Nephron progenitor cell (in vitro differentiated cells): ENCODE measurements around the gene NIPAL4.

ENCODE experiments used
- DNase-seq: peaks from one replicate; pipeline ENCODE4 v3.0.0; 2021
- H3K27ac Mint-ChIP-seq: 2 replicates; pipeline ENCODE4 v1.8.0; 2021; ENCODE audit warnings: mild to moderate bottlenecking, moderate library complexity, mixed read lengths
- H3K27me3 Mint-ChIP-seq: 2 replicates; pipeline ENCODE4 v1.8.0; 2021; ENCODE audit warnings: mild to moderate bottlenecking, low read depth, mixed read lengths; ENCODE audit not compliant: poor library complexity
- H3K36me3 Mint-ChIP-seq: 2 replicates; pipeline ENCODE4 v1.8.0; 2021; ENCODE audit warnings: low read depth, mixed read lengths
- H3K4me1 Mint-ChIP-seq: 2 replicates; pipeline ENCODE4 v1.8.0; 2021; ENCODE audit warnings: mixed read lengths
- H3K4me3 Mint-ChIP-seq: 2 replicates; pipeline ENCODE4 v1.8.0; 2021; ENCODE audit warnings: mild to moderate bottlenecking, moderate library complexity, mixed read lengths
- H3K9me3 Mint-ChIP-seq: 2 replicates; pipeline ENCODE4 v1.8.0; 2021; ENCODE audit warnings: mild to moderate bottlenecking, moderate library complexity, mixed read lengths
- CTCF ChIP-seq: fragments of 200-600 bp; sonication (generic); IDR thresholded peaks from 2 replicates; pipeline ENCODE4 v1.5.0; 2021; ENCODE audit warnings: antibody characterized with exemption

The NIPAL4 gene

DNA sequence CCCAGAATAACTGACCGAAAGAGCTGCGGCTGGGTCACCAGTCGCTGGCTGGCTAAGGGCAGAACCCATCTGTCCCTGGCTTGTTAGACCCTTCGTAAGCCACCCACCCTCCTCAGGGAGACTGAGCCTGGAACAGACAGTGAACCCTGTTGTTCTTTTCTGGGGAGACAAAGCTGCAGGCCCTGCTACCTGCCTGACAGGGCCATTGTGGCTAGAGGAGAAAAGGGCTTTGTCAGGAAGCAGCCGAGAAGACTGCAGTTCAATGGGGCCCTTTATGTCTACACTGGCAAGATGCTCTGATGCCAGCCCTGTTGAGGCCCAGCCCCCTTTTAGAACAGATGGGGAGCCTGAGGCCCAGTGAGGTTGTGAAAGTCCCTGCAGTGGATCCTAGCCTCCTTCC, 3.7 kb upstream of the NIPAL4 start:
- Mint-ChIP-seq H3K27ac (no peak overlapping the region), H3K9me3 (no peaks in the 10 kb centered on the region), H3K36me3 (no peaks in the 10 kb centered on the region), H3K4me1 (peaks cover 15% of the 10 kb centered on the region), H3K27me3 (peaks cover 42% of the 10 kb centered on the region), H3K4me3 (no peak overlapping the region)
- no peak for TF ChIP-seq CTCF
- DNase-seq: no peak

GRCh38 chr5:157457391-157457790, 2.6 kb upstream of the NIPAL4 start:
- Mint-ChIP-seq H3K4me3 (no peak overlapping the region), H3K4me1 (peaks cover 15% of the 10 kb centered on the region), H3K36me3 (no peaks in the 10 kb centered on the region), H3K27ac (no peak overlapping the region), H3K27me3 (peaks cover 53% of the 10 kb centered on the region), H3K9me3 (no peaks in the 10 kb centered on the region)
- no peak for DNase-seq
- no peak for TF ChIP-seq CTCF

GRCh38 chr5:157458835-157459234, 1.2 kb upstream of the NIPAL4 start:
- Mint-ChIP-seq H3K9me3 (no peaks in the 10 kb centered on the region), H3K4me3 (peak overlapping the region; percentile 50), H3K27me3 (peaks cover 62% of the 10 kb centered on the region), H3K4me1 (peaks cover 17% of the 10 kb centered on the region), H3K27ac (no peak overlapping the region), H3K36me3 (no peaks in the 10 kb centered on the region)
- TF ChIP-seq CTCF: no peak
- DNase-seq: no peak

DNA sequence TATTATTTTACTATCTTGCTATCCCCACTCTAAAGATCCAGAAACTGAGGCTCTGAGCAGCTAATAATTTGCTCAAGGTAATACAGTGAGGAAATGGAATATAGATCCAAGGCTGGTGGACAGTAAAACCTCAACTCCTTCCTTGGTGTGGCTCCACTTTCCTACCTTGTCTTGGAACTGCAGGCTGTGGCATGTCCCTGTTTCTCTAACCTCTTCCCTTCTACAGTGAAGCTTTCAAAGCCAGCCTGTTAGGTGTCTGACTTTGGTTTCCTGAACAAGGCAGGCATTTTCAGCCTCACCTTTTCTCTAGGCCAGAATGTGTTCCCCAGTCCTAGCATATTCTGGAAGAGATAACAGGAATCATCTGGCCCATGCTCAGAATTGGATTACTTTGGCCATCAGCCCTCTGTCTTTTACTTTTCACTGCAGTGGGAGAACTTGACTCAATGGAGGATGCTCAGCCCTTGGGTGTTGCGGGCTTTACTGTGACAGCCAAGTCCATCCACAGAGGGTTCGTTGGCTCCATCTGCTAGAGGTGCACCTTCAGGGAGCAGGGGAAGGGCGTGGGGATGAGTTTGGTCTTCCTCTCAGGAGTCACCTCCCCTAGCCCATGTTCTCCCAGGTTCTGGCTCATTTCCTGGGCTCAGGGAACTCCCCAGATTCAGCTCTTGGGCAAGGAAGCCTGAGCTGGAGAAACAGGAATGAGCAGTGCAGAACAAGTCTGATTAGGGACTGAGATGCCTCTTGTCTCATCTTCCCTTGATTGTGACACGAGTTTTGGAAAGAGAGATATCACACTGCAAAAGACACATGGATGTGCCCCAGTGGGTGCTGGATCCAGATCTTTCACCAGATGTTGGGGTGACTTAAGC, 1.1 kb downstream of the NIPAL4 start:
- no peak for TF ChIP-seq CTCF
- Mint-ChIP-seq H3K27me3 (peaks cover 60% of the 10 kb centered on the region), H3K4me3 (peak overlapping the region; percentile 77), H3K36me3 (no peaks in the 10 kb centered on the region), H3K4me1 (peaks cover 26% of the 10 kb centered on the region), H3K9me3 (no peaks in the 10 kb centered on the region), H3K27ac (no peak overlapping the region)
- DNase-seq: no peak

DNA sequence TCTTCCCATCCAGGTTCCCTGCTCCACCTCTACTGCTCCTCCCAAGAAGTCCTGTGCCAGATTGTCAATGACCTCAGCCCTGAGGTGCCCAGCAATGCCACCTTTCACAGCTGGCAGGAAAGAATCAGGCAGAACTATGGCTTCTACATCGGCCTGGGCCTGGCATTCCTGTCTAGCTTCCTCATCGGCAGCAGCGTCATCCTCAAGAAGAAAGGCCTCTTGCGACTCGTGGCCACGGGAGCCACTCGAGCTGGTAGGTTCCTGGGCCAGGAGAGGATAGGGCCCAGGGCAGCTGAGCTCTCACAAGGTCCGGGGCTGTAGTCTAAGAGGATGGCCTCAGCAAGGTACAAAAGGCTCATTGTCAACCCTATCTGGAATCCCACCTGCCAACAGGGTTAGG, 3.1 kb downstream of the NIPAL4 start:
- no peak for DNase-seq
- H3K9me3 Mint-ChIP-seq: no peaks in the 10 kb centered on the region
- peaks cover 51% of the 10 kb centered on the region for H3K27me3 Mint-ChIP-seq
- no peak overlapping the region for H3K4me3 Mint-ChIP-seq
- TF ChIP-seq CTCF: no peak
- H3K27ac Mint-ChIP-seq: no peak overlapping the region
- peaks cover 25% of the 10 kb centered on the region for H3K4me1 Mint-ChIP-seq
- no peaks in the 10 kb centered on the region for H3K36me3 Mint-ChIP-seq
